Activated CD4-positive, alpha-beta T cell treated with anti-CD3 and anti-CD28 coated beads for 1 hour (primary cell): Measurements from ENCODE around the gene BTN2A1.
A peak's percentile ranks its signal among the peaks of the same experiment; 100 is the strongest.
"Not testable (repeated sequence)": the region's sequence is repeated elsewhere in the genome, so short reads cannot be mapped to it uniquely, and the experiment has no call there.

Experiments used
- DNase-seq: peaks from one replicate; pipeline ENCODE4 v3.0.0-alpha.2; 2020

The BTN2A1 gene

GRCh38 chr6:26500102-26500501 lies 42.3 kb downstream of the BTN2A1 start, which contains the start of gene BTN1A1:
Gene BTN1A1, plus strand, starts transcription at chr6:26500303. Its CDS starts 984 bp downstream, at chr6:26501287.
- no peak for DNase-seq

DNA sequence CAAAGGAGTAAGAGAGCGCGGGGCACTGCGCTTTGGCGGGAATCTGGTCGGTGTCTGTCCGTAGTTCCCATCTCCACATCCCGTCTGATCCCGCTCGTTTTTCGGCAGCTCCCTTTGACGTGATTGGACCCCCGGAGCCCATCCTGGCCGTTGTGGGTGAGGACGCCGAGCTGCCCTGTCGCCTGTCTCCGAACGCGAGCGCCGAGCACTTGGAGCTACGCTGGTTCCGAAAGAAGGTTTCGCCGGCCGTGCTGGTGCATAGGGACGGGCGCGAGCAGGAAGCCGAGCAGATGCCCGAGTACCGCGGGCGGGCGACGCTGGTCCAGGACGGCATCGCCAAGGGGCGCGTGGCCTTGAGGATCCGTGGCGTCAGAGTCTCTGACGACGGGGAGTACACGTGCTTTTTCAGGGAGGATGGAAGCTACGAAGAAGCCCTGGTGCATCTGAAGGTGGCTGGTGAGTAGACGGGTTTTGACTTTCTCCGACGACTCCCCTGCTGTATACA lies 43.8 kb downstream of the BTN2A1 start:
- DNase-seq, result peak; percentile 16

DNA sequence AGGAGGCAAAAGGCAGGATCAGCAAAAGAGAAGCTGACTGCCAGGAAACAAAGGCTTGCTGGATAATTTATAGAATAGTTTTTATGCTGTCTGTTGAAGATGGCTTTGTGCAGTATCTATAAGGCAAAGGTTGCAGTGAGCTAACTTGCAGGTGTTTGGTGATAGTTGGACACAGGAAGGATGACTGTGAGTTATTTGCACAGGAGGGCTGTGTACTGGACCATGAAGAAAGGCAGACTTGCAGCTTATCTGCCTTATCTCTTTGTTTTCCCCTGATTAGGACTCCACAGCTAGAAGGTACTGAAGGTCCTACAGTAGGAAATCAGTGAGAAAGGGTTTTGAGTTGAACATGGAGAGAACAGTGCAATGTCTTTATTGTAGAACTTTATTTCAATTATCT lies 44.4 kb downstream of the BTN2A1 start:
- no peak for DNase-seq

- DNase-seq, result no peak
Measured at GRCh38 chr6:26502626-26503025, 44.9 kb downstream of the BTN2A1 start.

DNA sequence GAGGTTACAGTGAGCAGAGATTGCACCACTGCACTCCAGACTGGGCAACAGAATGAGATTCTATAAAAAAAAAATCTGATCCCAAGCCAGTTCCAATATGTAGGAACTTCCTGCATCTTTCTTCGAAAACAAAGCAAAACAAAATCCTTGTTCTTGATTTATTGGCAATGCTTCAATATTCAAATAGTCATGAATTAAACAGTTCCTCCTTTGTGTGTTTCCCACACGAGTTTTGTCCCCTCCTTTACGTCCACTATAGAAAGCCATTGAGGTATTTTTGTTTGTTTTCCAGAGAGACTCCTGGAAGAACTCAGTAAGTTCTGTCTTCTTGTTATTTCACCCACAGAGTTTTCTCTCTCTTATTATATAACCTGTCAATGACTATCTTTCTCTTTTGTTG lies 49.9 kb downstream of the BTN2A1 start:
- no peak for DNase-seq

GRCh38 chr6:26511033-26511432 lies 53.3 kb downstream of the BTN2A1 start:
- DNase-seq, result not testable (repeated sequence)

DNA sequence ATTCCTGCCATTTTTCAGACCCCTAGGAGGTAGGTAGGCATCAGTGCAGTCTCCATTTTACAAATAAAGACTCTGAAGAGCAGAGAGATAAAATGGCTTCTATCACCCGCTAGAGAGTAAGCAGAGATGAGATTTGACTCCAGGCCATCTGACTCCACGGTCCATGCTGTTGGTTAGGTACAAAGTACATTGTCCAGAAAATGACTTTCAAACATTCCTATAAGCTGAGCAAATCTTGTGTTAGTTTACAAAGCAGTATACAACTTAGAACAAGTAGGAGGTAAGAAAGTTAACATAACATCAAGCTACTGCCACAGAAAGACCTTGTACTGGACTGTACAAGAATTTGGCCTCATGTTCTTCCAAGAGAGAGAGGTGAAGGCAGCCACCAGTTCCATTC lies 57.2 kb downstream of the BTN2A1 start:
- DNase-seq, result no peak

DNA sequence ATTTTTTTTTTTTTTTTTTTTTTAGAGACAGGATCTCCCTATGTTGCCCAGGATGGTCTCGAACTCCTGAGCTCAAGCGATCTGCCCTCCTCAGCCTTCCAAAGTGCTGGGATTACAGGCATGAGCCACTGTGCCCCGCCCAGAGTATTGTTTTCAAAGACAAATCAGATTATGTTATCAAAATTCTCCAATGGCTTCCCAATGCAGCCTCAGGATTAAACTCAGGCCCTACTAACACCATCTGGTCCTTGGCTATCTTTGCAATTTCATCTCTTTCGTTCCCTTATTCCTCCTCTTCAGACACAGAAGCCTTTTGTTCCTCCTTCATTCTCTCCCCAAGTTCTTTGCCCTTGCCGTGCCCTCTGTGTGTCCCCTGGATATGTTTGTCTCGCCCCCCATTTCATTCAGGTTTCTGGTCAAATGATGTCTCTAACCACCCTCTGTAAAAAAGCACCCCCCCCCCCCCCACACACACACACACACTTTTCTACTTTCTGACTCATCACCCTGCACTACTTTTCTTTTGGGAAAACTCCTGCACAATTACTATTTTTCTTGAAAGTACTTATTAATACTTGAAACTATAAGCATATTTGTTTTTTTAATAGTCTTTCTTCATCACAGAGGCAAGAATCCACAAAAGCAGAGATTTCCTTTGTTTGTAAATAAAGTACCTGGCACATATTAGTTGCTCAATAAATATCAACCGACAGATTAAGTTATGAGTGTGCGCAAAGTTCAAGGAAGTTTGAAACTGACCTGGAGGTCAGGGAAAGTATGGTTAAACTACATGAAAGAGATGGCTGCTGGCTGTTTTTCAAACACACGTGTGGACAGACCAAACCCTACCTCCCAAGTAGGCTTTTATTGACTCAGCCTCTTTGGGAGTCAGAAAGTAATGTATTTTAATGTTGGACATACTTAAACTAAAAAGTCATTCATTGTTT lies 59.0 kb downstream of the BTN2A1 start:
- DNase-seq, result no peak
